Left lung (tissue), 10 donors: Measurements from ENCODE around the gene CCNL2. TPM values are rescaled to one million over a fixed set of nuclear protein-coding genes. Genes with fewer than 3 reads are reported as not detected.

Experiments
- ATAC-seq: fragments of 200-7000 bp; cut with Tn5 transposase; one replicate; pipeline ENCODE4 v1.9.1; 2020; ENCODE audit warnings: moderate library complexity
- DNase-seq, 4 donors: peaks; one replicate each; pipeline ENCODE4 v3.0.0-alpha.2; 2013 to 2020
- H3K27ac ChIP-seq, 2 donors: fragments of 200-600 bp; sonication (generic) in 1 of 2; one replicate each; pipeline versions ENCODE4 v1.5.0 to v1.8.0; 2020 to 2021
- H3K27me3 ChIP-seq, 2 donors: fragments of 200-600 bp; sonication (generic) in 1 of 2; one replicate each; pipeline versions ENCODE4 v1.5.0 to v1.8.0; 2020 to 2021
- H3K36me3 ChIP-seq, 2 donors: fragments of 200-600 bp; sonication (generic) in 1 of 2; one replicate each; pipeline versions ENCODE4 v1.5.0 to v1.8.0; 2020 to 2021
- H3K4me1 ChIP-seq, 2 donors: fragments of 200-600 bp; one replicate each; pipeline ENCODE4 v1.8.0; 2021
- H3K4me3 ChIP-seq, 2 donors: fragments of 200-600 bp; sonication (generic) in 1 of 2; one replicate each; pipeline versions ENCODE4 v1.5.0 to v1.8.0; 2020 to 2021; ENCODE audit warnings: mild to moderate bottlenecking in 1 of 2
- H3K9me3 ChIP-seq, 2 donors: fragments of 200-600 bp; sonication (generic) in 1 of 2; one replicate each; pipeline versions ENCODE4 v1.5.0 to v1.8.0; 2020 to 2021
- CTCF ChIP-seq, 2 donors: fragments of 200-600 bp; sonication (generic) in 1 of 2; IDR thresholded peaks; one replicate each; pipeline versions ENCODE4 v1.5.0 to v1.8.0; 2021; ENCODE audit warnings: antibody characterized with exemption in 2 of 2
- intact Hi-C, 2 donors: fragments of 100-400 bp; cut with DNase I; formaldehyde crosslinking; loops; one replicate each; pipeline versions ENCODE4 v1.11.2 to v1.14.2; 2022
- polyA plus RNA-seq, 6 donors: library from polyadenylated mRNA; unstranded; fragments of 120-200 nt; gene quantifications; one replicate each; pipeline ENCODE4 v1.2.1, GENCODE V29; 2013; ENCODE audit not compliant: insufficient read length in 6 of 6
- total RNA-seq, 2 donors: library from RNA; stranded (reverse); fragmentation: NEBNext Ultra II Directional; extraction: Animal tissue kit (Norgen Biotek cat#: 25700); gene quantifications; one replicate each; pipeline ENCODE4 v1.2.1, GENCODE V29; 2021
- donor health status: DM: no; HTN: yes; CAD: no.
- donor health status: DM: no; HTN: no; CAD: no.

The CCNL2 gene
- total and polyA plus RNA-seq, 8 donors, result 142 to 405 (median 310) TPM

- Histone ChIP-seq H3K27me3 (peaks cover 0 to 87% of the 10 kb centered on the region in 2 donors), H3K36me3 (no peaks in the 10 kb centered on the region), H3K4me3 (peak overlapping the region in 1 of 2 donors; percentile 52), H3K4me1 (peaks cover 47 to 92% of the 10 kb centered on the region in 2 donors), H3K9me3 (no peaks in the 10 kb centered on the region), H3K27ac (peak overlapping the region; percentile 84 to 91)
- intact Hi-C loops, result no loop called here
- ATAC-seq (peak; percentile 61), DNase-seq (peak in 3 of 4 donors; percentile 80 to 94 (median 91))
- TF ChIP-seq CTCF (IDR thresholded peaks at IDR 0.05), result no peak
Observed at GRCh38 chr1:1432951-1433803, 34.0 kb upstream of the CCNL2 start.

GRCh38 chr1:1432274-1432950 is 33.3 kb upstream of the CCNL2 start:
- H3K36me3 ChIP-seq, result no peaks in the 10 kb centered on the region
- TF ChIP-seq CTCF (IDR thresholded peaks at IDR 0.05), result no peak
- no peak for ATAC-seq
- H3K27ac ChIP-seq, result peak overlapping the region; percentile 84 to 91
- peaks cover 0 to 86% of the 10 kb centered on the region in 2 donors for H3K27me3 ChIP-seq
- no peak overlapping the region for H3K4me3 ChIP-seq
- peak in 1 of 4 donors; percentile 74 for DNase-seq
- intact Hi-C loops, result no loop called here
- no peaks in the 10 kb centered on the region for H3K9me3 ChIP-seq
- peaks cover 47 to 84% of the 10 kb centered on the region in 2 donors for H3K4me1 ChIP-seq

- no peak for TF ChIP-seq CTCF (IDR thresholded peaks at IDR 0.05)
- H3K4me3 ChIP-seq, result no peak overlapping the region
- peaks cover 47 to 79% of the 10 kb centered on the region in 2 donors for H3K4me1 ChIP-seq
- H3K36me3 ChIP-seq, result no peaks in the 10 kb centered on the region
- H3K27me3 ChIP-seq, result peaks cover 0 to 84% of the 10 kb centered on the region in 2 donors
- DNase-seq, result peak in 2 of 4 donors; percentile 82 to 86
- no peaks in the 10 kb centered on the region for H3K9me3 ChIP-seq
- intact Hi-C loops, result no loop called here
- peak overlapping the region; percentile 84 to 91 for H3K27ac ChIP-seq
- ATAC-seq, result peak; percentile 47
Observed at GRCh38 chr1:1431845-1432273, 32.7 kb upstream of the CCNL2 start.

- intact Hi-C loops, result no loop called here
- ATAC-seq (peak; percentile 0), DNase-seq (peak in 1 of 4 donors; percentile 60)
Observed at GRCh38 chr1:1430992-1431844, 32.1 kb upstream of the CCNL2 start.

More at GRCh38 chr1:1430992-1431844, 32.1 kb upstream of the CCNL2 start:
- TF ChIP-seq CTCF (IDR thresholded peaks at IDR 0.05), result no peak
- no peak overlapping the region for H3K4me3 ChIP-seq
- peaks cover 43 to 72% of the 10 kb centered on the region in 2 donors for H3K4me1 ChIP-seq
- no peaks in the 10 kb centered on the region for H3K36me3 ChIP-seq
- H3K9me3 ChIP-seq, result no peaks in the 10 kb centered on the region
- peak overlapping the region; percentile 84 to 91 for H3K27ac ChIP-seq
- peaks cover 0 to 84% of the 10 kb centered on the region in 2 donors for H3K27me3 ChIP-seq
